HepG2 (cell line): Measurements from ENCODE around the gene SDHAF1. TPM values are rescaled to one million over a fixed set of nuclear protein-coding genes. Genes with fewer than 3 reads are reported as not detected.
A peak's percentile ranks its signal among the peaks of the same experiment; 100 is the strongest.

ENCODE experiments used
- BHLHE40 ChIP-seq: IDR thresholded peaks from 2 replicates; pipeline ENCODE4 v1.6.1; 2011; ENCODE audit warnings: low read length, improper control_type of control experiment
- CSRNP1 ChIP-seq: sonication (generic); formaldehyde crosslinking; IDR thresholded peaks from 2 replicates; pipeline ENCODE4 v1.8.1; 2023; ENCODE audit warnings: mild to moderate bottlenecking, missing genetic modification reagents
- E2F5 ChIP-seq: sonication (generic); formaldehyde crosslinking; conservative IDR thresholded peaks from 2 replicates; pipeline ENCODE4 v1.4.0; 2020; ENCODE audit warnings: missing genetic modification reagents
- NR2F2 ChIP-seq: IDR thresholded peaks from 2 replicates; pipeline ENCODE4 v1.6.1; 2012; ENCODE audit warnings: low read depth, inconsistent platforms, borderline replicate concordance
- PHB2 ChIP-seq: fragments of 450-650 bp; IDR thresholded peaks from 2 replicates; pipeline ENCODE4 v1.6.1; 2018; ENCODE audit not compliant: partially characterized antibody
- REST ChIP-seq, 2 experiments: IDR thresholded peaks; 2 replicates each; pipeline ENCODE4 v1.6.1; 2011 to 2012; ENCODE audit warnings: low read length in 2 of 2, borderline replicate concordance in 1 of 2, low read depth in 1 of 2, mild to moderate bottlenecking in 1 of 2, moderate library complexity in 1 of 2
- ZBTB1 ChIP-seq: sonication (generic); formaldehyde crosslinking; IDR thresholded peaks from 2 replicates; pipeline ENCODE4 v1.4.0; 2020; ENCODE audit warnings: missing genetic modification reagents, borderline replicate concordance
- ZBTB33 ChIP-seq: sonication (generic); formaldehyde crosslinking; IDR thresholded peaks from 2 replicates; pipeline ENCODE4 v1.4.0; 2020; ENCODE audit warnings: missing genetic modification reagents
- ZBTB7B ChIP-seq: sonication (generic); formaldehyde crosslinking; IDR thresholded peaks from 2 replicates; pipeline ENCODE4 v1.4.0; 2020; ENCODE audit warnings: missing genetic modification reagents
- ZMAT5 ChIP-seq: sonication (generic); formaldehyde crosslinking; IDR thresholded peaks from 2 replicates; pipeline ENCODE4 v1.5.0; 2020; ENCODE audit warnings: mild to moderate bottlenecking, low read depth, missing genetic modification reagents, borderline replicate concordance
- ZNF350 ChIP-seq: sonication (generic); formaldehyde crosslinking; IDR thresholded peaks from 2 replicates; pipeline ENCODE4 v1.4.0; 2020; ENCODE audit warnings: mild to moderate bottlenecking, low read depth, missing genetic modification reagents, borderline replicate concordance
- ZNF512B ChIP-seq: sonication (generic); formaldehyde crosslinking; IDR thresholded peaks from 2 replicates; pipeline ENCODE4 v1.5.1; 2020; ENCODE audit warnings: missing genetic modification reagents, mild to moderate bottlenecking, borderline replicate concordance
- polyA plus RNA-seq, 8 experiments: library from polyadenylated mRNA; depleted of rRNA in 3 of 8; stranded (reverse) in 7 of 8; unstranded in 1 of 8; fragments of >200 nt; fragmentation: Illumina TruSeq in 4 of 8; extraction: Trizol in 4 of 8; gene quantifications; 2 replicates each; pipeline versions ENCODE4 v1.2.1 to v1.2.3, GENCODE V29; 2011 to 2016; ENCODE audit warnings: low read depth in 4 of 8, missing spikeins in 1 of 8, mixed read lengths in 1 of 8; ENCODE audit not compliant: insufficient read depth in 1 of 8
- total RNA-seq, 5 experiments: library from RNA; depleted of rRNA; stranded (reverse); fragments of >200 nt; fragmentation: Illumina TruSeq; extraction: Trizol; gene quantifications; 2 replicates each; pipeline ENCODE4 v1.2.3, GENCODE V29; 2016; ENCODE audit warnings: low read depth in 1 of 5

The SDHAF1 gene
- total and polyA plus RNA-seq, 2 of the 13 experiments (the other 11 are each of a cell fraction or from before 2014, with no cell fraction given) = 17.8 to 22.8 TPM

- TF ChIP-seq ZNF512B (no peak; the same call in 1 of the 2 replicates), ZBTB1 (CRISPR knock-in tag) (no peak), NR2F2 (0 out of 2 replicates have a peak, but pooled peaks have one; percentile 49), E2F5 (peak; percentile 86; the same call in 1 of the 2 replicates), ZNF350 (CRISPR knock-in tag) (peak; percentile 51; the same call in 1 of the 2 replicates), REST (IDR thresholded peaks at IDR 0.05; ENCODE audit: borderline replicate concordance in 1 of 2, low read depth in 1 of 2, low read length in 2 of 2) (no peak; a peak in 1 of 4 replicates), CSRNP1 (CRISPR knock-in tag) (peak; percentile 65; the same call in 1 of the 2 replicates), BHLHE40 (no peak), ZBTB7B (CRISPR knock-in tag) (no peak), ZMAT5 (CRISPR knock-in tag) (no peak), ZBTB33 (CRISPR knock-in tag) (no peak), PHB2 (no peak)
These were observed at the start of gene SDHAF1 (continued) for GRCh38 chr19:35995048-35995993.
